ENCODE results near the gene TMEM150B. TPM values are rescaled to one million over a fixed set of nuclear protein-coding genes. Genes with fewer than 3 reads are reported as not detected.

Gene TMEM150B
- polyA plus RNA-seq, 2 of the 4 experiments (the other 2 are of a cell fraction): 0.26 to 0.39 TPM

DNA sequence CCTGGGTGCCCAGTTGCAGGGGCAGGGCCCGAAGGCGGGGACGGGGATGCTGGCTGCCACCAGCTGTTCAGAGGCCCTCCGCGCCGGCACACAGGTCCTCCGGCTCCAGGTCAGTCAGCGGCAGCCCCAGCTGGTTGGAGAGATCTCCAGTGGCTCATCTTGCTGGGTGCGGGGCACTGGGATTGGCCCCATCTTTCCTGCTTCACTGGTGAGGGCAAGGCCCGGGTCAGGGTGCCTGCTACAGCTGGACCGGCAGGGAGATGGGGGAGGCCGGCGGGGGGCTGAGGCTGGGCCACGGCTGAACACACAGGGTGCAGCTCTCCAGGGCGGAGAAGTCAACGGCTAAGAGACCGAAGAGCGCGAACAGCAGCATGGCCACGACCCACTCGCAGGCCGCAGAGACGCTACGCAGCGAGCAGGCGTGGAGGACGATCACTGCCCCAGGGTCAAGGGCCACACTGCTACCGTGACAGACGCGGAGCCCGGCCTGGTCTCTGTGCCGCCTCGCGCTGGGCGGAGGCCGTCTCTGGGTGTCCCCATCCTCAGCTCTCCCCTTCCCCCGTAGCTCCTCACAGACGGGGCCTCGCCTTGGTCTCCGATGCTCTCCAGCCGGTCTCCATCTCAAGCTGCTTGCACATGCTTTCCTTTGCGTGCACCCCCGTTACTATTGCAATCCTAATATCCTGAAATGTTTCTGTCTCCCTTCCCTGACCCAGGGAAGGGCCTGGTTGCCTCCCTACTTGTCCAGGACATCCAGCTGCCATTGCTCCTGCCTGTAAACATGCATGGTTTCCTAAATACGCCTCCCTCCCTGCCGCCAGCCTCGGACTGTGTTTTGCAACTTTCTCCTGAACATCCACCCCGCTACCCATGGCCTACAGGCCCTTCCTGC, 12.3 kb downstream of the TMEM150B start:
- no peaks in the 10 kb centered on the region for H3K4me1 ChIP-seq
- WGBS (ENCODE audit: missing lambda C conversion rate): 89% methylated on average over 47 of the region's 47 CpGs
- POLR2A ChIA-PET: interaction anchor here (0.9 to 2.5 kb wide), 3 partner anchors 11 to 94 kb away, joined by 3 to 6 read pairs (median 6); partner anchors contain the start of genes KMT5C and UBE2S
- H3K4me3 ChIP-seq: no peak overlapping the region
- no peak for DNase-seq (ENCODE audit: low read depth in 1 of 2, low spot score in 1 of 2)
- peak; percentile 10 to 16; a peak in 3 of 6 replicates for ATAC-seq
- H3K4me2 ChIP-seq: no peak overlapping the region
- FAIRE-seq: no peak
- H3K27ac ChIP-seq: no peak overlapping the region
- H3K9me3 ChIP-seq: no peaks in the 10 kb centered on the region
- TF ChIP-seq, protein P1, sequence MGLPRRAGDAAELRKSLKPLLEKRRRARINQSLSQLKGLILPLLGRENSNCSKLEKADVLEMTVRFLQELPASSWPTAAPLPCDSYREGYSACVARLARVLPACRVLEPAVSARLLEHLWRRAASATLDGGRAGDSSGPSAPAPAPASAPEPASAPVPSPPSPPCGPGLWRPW (IDR thresholded peaks at IDR 0.05): no peak
- no peak for TF ChIP-seq NFE2L2 (conservative IDR thresholded peaks at IDR 0.05; ENCODE audit: low read length)
- no peak for TF ChIP-seq POLR2A (IDR thresholded peaks at IDR 0.05; ENCODE audit: low read length)
- TF ChIP-seq JUN (IDR thresholded peaks at IDR 0.05): no peak
- no peak for TF ChIP-seq EHF (CRISPR knock-in tag; IDR thresholded peaks at IDR 0.05)
- no peak for TF ChIP-seq FOSB (CRISPR knock-in tag; IDR thresholded peaks at IDR 0.05)
- no peak for TF ChIP-seq ZSCAN20 (CRISPR knock-in tag; IDR thresholded peaks at IDR 0.05)
- TF ChIP-seq E2F6 (IDR thresholded peaks at IDR 0.05; ENCODE audit: borderline replicate concordance, low read depth): no peak
- TF ChIP-seq CBX8 (IDR thresholded peaks at IDR 0.05): no peak
- no peak for TF ChIP-seq MAFK (IDR thresholded peaks at IDR 0.05; ENCODE audit: partially characterized antibody)
- TF ChIP-seq ZC3H11A (IDR thresholded peaks at IDR 0.05): no peak
- no peak for TF ChIP-seq NPAS2 (CRISPR knock-in tag; IDR thresholded peaks at IDR 0.05; ENCODE audit: borderline replicate concordance)
- TF ChIP-seq CHD2 (IDR thresholded peaks at IDR 0.05; ENCODE audit: low read length, partially characterized antibody): no peak
- CTCF ChIA-PET: interaction anchor here (1.0 to 21.1 kb wide), 11 partner anchors 9 to 191 kb away, joined by 3 to 306 read pairs (median 4); partner anchors contain the start of gene KMT5C

DNA sequence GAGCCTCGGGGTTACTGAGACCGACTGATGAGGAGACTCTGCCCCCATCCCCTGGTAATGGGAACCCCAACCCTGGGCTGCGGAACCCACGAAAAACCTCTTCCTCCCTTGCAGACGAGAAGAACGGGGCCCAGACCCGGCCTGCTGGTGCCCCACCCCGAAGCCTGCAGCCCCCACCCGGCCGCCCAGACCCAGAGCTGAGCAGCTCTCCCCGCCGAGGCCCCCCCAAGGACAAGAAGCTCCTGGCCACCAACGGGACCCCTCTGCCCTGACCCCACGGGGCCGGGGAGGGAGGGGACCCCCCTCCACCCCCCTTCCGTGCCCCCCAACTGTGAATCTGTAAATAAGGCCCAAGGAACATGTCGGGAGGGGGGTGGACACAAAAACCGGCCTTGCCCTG, 13.3 kb downstream of the TMEM150B start:
- ChIA-PET CTCF (interaction anchor here (0.6 to 21.1 kb wide), 8 partner anchors 9 to 106 kb away, joined by 3 to 306 read pairs (median 6); partner anchors contain the start of genes KMT5C and TMEM150B), POLR2A (interaction anchor here (2.5 kb wide), 1 partner anchor 27 kb away, joined by 6 read pairs; the partner anchor contains the start of gene KMT5C)
- Histone ChIP-seq H3K9me3 (no peaks in the 10 kb centered on the region), H3K4me2 (no peak overlapping the region), H3K4me3 (no peak overlapping the region), H3K27ac (no peak overlapping the region), H3K4me1 (no peaks in the 10 kb centered on the region)
- WGBS (ENCODE audit: missing lambda C conversion rate): 83% methylated on average over 11 of the region's 18 CpGs
- FAIRE-seq: no peak
- ATAC-seq: no peak
- DNase-seq (ENCODE audit: low read depth in 1 of 2, low spot score in 1 of 2): no peak
- no peak for TF ChIP-seq ZC3H11A (IDR thresholded peaks at IDR 0.05)

DNA sequence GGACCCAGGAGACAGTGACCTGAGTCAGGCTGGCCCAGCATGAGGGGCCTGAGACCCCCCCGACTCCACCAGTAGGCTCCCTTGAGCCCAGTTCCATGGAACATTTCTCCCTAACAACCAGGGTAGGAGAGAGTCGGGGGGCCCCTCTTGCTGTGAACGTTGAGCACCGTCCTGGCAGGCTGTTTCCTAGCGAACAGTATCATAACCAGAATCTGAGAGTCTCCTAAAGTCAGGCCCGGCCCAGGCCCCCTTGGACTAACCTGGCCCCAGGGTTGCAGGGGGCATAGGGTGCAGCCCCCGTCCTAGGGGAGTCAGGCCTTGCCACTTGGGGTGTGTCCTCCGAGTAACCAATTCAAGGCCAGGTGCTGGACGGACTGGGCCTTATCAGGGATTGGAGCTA, 13.7 kb downstream of the TMEM150B start:
- ChIA-PET CTCF (interaction anchor here (0.6 to 21.1 kb wide), 5 partner anchors 8 to 72 kb away, joined by 3 to 306 read pairs (median 11); partner anchors contain the start of genes TMEM150B and TMEM238), POLR2A (interaction anchor here (2.5 kb wide), 1 partner anchor 28 kb away, joined by 6 read pairs; the partner anchor contains the start of gene KMT5C)
- ATAC-seq: no peak
- 83% methylated on average over 9 of the region's 9 CpGs for WGBS (ENCODE audit: missing lambda C conversion rate)
- TF ChIP-seq SMC3 (IDR thresholded peaks at IDR 0.05) (no peak), NFE2L2 (conservative IDR thresholded peaks at IDR 0.05; ENCODE audit: low read length) (no peak), HMGXB4 (CRISPR knock-in tag; IDR thresholded peaks at IDR 0.05; ENCODE audit: borderline replicate concordance) (no peak), FOSL2 (IDR thresholded peaks at IDR 0.05) (no peak), FOSL2 (CRISPR knock-in tag; IDR thresholded peaks at IDR 0.05) (no peak), POLR2A (IDR thresholded peaks at IDR 0.05; ENCODE audit: low read length) (no peak)
- no peak for FAIRE-seq
- no peak overlapping the region for H3K4me2 ChIP-seq
- no peak for DNase-seq (ENCODE audit: low read depth in 1 of 2, low spot score in 1 of 2)
- no peaks in the 10 kb centered on the region for H3K4me1 ChIP-seq
- H3K9me3 ChIP-seq: no peaks in the 10 kb centered on the region
- H3K4me3 ChIP-seq: no peak overlapping the region
- H3K27ac ChIP-seq: no peak overlapping the region

Measured in A549 (cell line).